GM19395 (cell line): ENCODE data around the gene KRT75.

Experiments
- ATAC-seq: cut with Tn5 transposase; IDR thresholded peaks from one replicate; pipeline ENCODE4 v1.9.1; 2021; ENCODE audit warnings: mild to moderate bottlenecking, moderate library complexity; ENCODE audit not compliant: unreplicated experiment

Gene KRT75

DNA sequence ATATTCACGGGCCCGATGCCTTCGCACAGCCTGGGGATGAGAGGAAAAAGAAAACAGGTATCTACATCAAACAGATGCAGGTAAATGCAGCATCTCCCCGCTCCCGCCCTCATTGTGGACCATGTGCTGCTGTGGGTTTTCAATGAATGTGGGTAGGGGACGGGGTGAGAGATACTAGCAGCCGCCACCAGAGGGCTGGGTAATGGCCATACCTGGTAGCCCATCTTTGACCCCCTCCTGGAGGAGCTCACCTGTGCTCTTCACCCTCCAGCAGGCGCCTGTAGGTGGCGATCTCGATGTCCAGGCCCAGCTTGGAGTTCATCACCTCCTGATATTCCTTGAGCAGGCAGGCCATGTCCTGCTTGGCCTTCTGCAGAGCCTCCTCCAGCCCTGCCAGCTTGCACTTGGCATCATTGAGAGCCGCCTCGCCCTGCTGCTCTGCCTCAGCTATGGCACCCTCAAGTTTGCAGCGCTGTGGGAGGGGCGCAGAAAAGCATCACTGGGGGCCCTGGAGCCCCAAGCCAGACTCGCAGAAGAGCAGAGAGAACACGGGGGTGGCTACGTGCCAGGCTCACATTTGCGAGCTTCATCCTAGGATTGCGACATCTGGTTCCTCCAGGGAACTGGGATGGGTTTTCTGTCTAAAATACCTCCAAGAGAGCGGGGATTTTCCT, 38.3 kb downstream of the KRT75 start:
- no peak for ATAC-seq

DNA sequence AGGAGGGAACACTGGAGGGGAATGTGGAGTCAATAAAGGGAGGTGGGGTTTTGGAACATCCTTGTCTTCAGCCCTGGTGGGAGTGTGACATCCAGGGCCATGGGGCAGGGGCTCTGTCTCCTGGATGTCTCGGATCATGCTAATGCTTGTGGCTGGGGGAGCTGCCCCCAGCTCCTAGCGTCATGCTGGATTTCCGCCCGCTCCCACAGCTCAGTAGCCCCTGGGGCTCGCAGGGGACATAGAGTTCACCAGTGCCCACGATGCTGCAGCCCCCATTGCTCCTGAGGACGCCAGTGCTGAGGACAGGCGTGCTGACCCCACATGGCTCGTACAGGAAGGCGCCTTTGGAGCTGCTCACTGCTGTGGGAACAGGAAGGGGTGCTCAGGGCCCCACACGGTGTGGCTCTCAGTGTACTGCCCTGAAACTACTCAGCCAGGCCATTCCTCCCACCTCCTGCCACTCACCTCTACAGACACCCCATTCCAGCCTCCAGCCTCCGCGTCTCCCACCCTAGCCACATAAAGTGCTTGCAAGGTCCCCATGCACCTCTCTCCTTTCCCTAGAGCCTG, 39.2 kb downstream of the KRT75 start:
- ATAC-seq: no peak

GRCh38 chr12:52392465-52393007, 41.6 kb downstream of the KRT75 start:
- ATAC-seq: no peak

GRCh38 chr12:52391618-52392002, 42.6 kb downstream of the KRT75 start:
- ATAC-seq: no peak

DNA sequence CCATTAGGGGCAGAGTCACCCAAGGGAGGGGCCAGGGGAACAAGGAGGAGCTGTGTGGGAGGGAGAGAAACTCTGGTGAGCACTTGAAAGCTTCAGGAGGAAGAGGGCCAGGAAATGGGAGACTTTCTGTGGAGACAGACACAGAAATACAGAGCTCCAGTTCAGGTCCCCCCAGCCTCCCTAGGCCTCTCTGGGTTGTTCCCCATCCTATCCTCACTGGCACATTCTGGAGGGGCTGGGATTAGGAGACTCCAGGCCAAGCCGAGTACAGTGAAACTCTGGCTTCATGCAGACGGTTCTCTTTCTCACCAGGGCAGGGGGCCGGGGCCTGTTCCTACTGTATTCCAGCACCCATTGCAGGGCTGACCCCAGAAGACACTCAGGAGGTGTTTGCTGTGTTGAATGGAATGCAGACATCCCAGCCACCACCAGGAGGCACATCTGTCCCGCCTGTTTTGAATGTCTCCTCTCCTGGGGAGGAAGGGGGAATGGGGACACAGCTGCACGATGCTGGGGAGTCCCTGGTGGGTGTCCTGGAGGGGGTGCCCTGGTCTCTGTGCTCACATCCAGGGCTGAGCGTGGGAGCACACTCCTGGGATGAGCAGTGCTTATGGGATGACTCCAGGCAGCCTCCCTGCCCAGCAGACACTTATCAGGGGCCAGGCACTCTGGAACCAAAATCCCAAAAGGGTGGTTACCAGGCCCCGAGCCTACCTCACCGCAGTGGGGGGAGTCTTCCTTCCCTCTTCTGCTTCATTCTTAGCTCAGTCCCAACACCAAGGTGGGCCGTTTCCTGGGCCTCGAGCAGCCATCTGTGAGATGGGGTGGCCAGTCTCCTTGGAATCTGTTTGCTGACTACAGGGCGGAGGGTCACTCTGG, 43.2 kb downstream of the KRT75 start:
- no peak for ATAC-seq

DNA sequence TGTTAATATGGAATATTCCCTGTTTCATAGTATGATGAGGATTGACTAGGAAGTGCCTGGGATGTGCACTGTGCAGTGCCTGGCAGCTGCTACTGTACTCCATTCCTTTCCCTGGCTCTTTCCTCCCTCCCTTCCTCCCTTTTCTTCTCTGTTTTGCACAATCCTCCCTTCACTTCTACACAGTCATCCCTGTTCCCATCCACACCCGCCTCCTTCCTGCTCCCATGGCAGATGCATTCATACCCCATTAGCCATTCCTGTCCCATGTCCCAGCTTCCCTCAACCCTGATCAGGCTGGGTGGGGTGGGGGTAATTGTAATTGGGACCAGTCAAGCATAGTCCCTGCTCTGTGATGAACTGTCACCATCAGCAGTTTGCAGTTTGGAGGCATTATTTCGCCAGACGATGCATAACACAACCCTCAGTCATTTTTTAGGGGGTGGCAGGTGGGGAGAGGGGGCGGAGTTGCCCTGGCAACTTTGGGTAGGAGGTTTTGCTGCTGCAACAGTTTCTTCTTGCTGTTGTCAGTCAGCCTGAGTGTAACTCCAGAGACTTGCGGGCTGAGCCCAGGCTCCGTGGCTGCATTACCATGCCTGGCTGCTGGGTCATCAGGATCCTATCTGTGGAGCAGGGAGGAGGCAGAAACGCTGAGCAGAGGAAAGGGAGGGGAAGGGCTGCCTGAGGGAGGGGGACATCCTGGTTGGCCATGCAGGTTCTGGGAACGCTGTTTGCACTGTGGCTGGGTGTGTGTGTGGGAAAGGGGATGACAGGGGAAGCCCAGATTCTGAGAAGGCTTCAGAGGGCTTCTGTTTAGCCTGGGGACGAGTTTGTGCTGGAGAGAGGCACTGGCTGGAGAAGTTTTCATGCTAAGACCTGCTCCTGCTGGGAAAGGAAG, 44.6 kb downstream of the KRT75 start:
- no peak for ATAC-seq

DNA sequence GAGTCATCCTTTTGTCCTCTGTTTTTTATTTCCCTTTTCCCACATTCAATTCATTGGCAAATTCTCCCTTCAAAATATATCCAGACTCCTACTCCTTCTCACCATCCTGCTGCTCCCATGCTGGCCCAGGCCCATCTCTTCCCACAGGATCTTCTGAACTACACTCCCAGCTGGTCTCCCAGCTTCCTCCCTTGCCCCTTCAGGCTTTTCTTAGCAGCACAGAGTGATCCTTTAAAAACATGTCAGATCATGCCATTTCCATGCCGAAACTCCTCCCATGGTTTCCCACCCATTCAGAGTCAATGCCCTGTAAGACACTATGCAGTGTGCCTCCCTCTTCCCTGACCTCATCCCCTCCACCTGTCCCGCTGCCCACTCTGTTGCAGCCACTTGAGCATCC, 46.3 kb downstream of the KRT75 start:
- no peak for ATAC-seq

DNA sequence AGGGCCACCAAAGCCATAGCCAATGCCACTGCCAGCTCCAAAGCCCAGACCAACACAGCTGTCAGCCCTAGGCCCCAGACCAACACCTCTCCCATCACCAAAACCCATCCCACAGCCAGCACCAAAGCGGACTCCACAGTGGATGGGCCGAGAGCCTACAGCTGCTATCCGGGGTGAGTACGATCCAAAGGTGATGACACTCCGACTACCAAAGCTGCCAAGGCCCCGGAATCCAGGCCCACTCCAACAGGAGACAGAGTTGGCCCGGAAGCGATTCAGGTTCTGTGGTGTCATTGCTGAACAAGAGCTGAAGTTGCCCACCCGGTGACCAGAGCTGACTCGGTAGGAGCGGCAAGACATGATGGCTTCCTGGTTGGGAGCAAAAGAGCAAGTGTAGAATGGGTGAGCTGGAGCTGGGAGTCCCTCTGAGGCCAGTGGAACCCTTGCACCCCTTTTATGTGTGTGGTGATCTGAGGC, 48.9 kb downstream of the KRT75 start, which contains the start of gene KRT84:
KRT84 (minus strand) TSS at position 427 of the 477 bp plus-strand sequence; CDS start at position 360, 67 bp downstream.
- ATAC-seq: no peak

- ATAC-seq: no peak
Measured at GRCh38 chr12:52383331-52383730, 50.8 kb downstream of the KRT75 start.

- no peak for ATAC-seq
Measured at GRCh38 chr12:52382854-52383253, 51.3 kb downstream of the KRT75 start.

- ATAC-seq: no peak
Measured at GRCh38 chr12:52381206-52381605, 53.0 kb downstream of the KRT75 start.

DNA sequence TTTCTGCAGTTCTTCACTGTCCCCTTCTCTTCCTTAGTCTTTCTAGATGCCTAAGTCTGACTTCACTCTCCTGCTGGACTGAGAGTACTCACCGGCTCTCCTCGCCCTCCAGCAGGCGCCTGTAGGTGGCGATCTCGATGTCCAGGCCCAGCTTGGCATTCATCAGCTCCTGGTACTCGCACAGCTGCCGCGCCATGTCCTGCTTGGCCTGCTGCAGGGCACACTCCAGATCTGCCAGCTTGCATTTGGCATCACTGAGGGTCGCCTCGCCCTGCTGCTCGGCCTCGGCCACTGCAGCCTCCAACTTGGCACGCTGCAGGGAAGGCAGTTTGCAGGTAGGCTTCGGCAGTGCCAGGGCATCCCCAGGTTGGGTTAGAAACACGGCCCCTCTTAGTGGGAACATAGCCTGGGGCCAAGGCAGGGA, 53.9 kb downstream of the KRT75 start:
- no peak for ATAC-seq

DNA sequence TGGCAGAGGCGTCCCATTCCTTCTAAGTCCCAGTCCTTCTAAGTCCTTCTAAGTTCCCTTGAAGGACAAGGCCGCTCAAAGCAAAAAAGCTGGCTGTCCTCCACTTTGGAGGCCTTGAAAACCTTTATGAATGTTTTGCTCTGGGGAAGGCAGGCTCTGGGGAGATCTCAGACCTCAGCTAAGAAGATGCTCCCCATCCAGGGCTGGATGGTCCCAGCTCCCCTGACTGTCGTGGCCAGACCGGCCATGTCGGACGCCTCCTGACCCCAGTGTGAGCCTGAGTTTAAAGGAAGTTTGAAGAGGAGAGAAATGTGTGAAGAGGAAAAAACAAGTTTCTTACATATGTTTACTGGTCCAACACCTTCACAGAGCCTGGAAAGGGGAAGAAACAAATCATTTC, 54.6 kb downstream of the KRT75 start:
- ATAC-seq: no peak

DNA sequence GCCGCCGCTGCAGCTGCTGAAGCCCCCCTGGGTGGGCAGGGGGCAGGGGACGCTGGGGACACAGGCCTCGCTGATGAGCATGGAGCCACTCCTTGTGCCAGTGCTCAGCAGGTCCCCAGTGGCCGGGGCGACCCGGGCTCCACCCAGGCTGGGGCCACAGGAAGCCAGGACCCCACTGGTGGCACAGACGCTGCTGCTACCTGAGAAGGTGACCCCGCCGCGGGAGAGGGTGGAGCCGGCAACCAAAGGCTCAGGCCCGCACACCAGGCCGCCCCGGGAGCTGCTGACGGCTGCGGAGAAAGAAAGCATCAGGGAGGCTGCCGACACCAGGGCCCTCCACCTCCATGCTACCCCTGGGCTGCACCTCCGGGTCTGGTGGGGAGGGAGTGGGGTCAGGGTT, 56.1 kb downstream of the KRT75 start:
- ATAC-seq: no peak

GRCh38 chr12:52377266-52377665, 56.9 kb downstream of the KRT75 start:
- ATAC-seq: no peak
